Activated CD8-positive, alpha-beta memory T cell treated with anti-CD3 and anti-CD28 coated beads, Interleukin-2, amount 50 U/mL, for 4 hours (primary cell): Measurements from ENCODE around the gene DHRS4L2.
A peak's percentile ranks its signal among the peaks of the same experiment; 100 is the strongest.
"Not testable (repeated sequence)": the region's sequence is repeated elsewhere in the genome, so short reads cannot be mapped to it uniquely, and the experiment has no call there.

Experiments
- DNase-seq: peaks from one replicate; pipeline ENCODE4 v3.0.0-alpha.2; 2020

DHRS4L2 gene

DNA sequence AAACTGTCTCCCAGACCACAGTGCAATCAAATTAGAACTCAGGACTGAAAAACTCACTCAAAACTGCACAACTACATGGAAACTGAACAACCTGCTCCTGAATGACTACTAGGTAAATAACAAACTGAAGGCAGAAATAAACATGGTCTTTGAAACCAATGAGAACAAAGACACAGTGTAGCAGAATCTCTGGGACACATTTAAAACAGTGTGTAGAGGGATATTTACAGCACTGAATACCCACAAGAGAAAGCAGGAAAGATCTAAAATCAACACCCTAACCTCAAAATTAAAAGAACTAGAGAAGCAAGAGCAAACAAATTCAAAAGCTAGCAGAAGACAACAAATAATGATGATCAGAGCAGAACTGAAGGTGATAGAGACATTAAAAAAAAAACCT lies 14.7 kb upstream of the DHRS4L2 start:
- not testable (repeated sequence) for DNase-seq

DNA sequence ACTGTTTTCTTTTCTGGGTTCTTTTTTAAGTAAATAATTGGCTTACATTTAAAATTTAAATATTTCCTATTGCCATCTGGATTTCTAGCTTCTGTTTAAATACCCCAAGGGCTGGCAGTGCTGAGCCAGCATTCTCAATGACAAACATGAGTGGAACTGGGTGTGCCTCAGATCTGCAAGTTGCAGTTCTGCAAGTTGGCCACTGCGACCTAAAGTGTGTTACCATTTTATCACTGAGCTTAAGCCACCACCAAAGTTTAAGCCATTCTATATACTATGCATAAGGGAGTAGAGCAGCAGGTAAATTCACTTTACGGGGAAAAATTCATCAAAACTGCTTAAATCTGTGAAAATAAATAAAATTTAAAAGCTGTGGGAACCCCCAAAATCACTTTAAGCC lies 11.5 kb upstream of the DHRS4L2 start:
- DNase-seq: not testable (repeated sequence)

DNA sequence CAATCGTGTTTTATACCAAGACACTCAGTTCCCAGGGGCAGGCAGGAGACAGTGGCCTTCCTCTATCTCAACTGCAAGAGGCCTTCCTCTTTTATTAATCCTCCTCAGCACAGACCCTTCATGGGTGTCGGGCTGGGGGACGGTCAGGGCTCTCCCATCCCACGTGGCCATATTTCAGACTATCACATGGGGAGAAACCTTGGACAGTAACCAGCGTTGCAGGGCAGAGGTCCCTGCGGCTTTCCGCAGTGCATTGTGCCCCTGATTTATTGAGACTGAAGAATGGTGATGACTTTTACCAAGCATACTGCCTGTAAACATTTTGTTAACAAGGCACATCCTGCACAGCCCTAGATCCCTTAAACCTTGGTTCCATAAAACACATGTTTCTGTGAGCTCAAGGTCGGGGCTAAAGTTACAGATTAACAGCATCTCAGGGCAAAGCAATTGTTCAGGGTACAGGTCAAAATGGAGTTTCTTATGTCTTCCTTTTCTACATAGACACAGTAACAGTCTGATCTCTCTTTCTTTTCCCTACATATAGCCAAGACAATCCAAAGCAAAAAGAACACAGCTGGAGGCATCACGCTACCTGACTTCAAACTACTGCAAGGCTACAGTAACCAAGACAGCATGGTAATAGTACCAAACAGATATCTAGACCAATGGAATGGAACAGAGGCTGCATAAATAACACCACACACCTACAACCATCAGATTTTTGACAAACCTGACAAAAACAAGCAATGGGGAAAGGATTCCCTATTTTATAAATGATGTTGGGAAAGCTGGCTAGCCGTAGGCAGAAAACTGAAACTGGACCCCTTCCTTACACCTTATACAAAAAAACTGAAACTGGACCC lies 6.5 kb upstream of the DHRS4L2 start:
- DNase-seq: not testable (repeated sequence)

DNA sequence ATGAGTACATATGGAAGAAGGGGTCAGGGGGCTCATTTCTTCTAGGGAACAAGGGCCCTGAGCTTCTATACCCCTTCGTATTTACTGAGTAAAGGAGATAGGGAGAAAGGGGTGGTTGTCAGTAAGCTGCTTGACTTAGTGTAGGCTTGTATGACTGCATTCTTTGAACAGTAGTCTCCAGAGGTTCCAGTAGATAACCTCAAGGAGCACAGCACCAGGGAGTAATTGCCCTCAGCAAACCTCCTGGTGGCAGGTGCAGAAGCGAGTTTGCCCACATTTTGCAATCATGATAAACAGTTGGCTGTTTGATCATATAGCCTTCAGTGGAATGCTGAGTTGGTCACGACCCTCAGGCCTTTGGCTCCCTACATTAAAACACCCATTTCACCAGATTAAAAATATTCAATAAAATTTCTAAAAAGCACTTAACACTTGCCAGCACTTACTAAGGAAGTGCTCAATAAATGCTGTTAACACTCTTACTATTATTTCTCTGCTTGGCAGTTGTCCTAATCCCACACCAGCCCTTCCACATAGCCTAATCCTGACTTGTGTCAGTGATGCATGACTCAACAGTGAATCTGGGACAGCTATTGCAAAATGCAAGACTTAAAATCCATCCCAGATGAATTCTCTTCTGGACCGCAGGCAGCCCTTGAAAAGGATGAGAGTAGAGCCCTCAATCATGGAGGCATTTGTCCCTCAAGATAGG lies 3.7 kb upstream of the DHRS4L2 start:
- no peak for DNase-seq

DNA sequence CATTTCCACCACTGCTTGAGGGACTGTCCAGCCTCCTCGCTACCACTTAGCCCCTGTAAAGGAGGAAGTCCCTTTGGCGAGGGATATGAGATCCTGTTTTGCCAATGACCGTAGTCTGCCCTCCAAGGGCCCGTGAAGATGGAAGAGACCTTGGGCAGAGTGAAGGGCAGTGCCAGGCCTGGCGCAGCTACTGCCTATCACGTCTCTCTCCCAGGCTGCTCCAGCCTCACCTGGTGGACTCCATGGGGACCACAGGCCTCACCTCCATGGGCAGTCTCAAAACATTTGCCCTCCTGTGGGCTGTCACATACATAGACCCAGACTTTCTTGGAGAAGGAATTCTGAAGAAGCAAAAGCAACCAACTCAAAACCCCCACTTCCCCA lies 514 bp upstream of the DHRS4L2 start:
- DNase-seq: not testable (repeated sequence)

DNA sequence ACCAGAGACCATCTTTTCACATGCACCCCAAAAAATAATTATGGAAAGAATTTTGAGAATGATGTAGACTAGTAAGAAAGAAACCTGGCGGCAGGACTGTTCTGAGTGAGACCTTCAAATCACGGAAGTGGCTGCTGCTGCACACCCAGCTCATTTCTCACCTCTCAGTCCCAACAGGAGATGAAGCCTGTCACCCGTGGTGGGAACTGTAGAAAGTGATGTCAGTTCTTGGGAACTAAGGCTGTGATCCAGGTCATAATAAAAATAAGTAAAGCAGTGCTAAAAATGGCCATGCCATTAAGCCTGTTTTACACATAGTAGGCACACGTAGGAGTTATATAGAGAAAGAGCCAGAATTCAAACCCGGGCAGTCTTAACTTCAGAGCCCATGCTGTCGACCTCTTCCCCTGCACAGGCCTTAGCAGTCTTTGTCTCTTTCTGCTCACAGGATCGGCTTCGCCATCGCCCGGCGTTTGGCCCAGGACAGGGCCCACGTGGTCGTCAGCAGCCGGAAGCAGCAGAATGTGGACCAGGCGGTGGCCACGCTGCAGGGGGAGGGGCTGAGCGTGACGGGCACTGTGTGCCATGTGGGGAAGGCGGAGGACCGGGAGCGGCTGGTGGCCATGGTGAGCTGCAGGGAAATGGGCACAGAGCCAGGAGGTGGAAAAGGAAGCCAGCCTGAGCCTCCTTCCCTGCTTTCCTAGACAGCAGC lies 1.2 kb downstream of the DHRS4L2 start:
- not testable (repeated sequence) for DNase-seq

DNA sequence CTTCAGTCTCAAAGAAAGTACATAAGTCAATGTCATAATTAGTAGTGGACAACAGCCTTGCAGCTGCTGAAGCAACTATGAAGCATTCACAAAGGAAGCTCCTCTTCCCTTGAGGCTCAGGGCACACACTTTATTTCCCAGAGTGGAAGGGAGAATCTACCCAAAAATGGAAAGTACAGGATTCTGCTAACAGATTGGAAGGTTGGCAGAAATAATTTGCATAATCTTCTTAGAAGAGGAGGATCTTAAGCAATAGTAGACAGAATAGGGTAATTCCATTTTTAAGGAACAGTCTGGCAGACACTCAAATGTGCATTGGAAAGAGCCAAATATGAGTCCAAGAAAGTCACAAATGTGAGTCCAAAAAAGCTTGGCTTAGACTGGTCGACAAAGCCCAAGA lies 2.2 kb downstream of the DHRS4L2 start:
- not testable (repeated sequence) for DNase-seq

DNA sequence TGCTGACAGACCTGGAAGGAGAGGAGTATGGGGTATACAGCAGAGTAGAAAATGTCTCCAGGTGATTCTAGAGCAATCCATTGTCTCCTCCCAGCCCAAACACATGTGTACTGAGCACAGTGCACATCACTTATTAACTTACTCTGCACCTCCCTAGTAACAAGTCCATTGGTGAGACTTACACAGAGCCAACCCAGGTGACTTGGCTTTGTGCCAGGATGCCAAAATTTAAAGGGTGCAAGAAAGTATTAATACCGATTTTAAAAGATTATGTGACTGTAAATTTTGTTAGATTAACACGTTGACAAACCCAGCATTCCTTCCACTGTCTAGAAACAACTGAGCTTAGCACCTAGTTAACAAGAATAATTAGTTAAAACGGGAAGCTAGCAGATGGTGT lies 4.3 kb downstream of the DHRS4L2 start:
- DNase-seq: not testable (repeated sequence)

DNA sequence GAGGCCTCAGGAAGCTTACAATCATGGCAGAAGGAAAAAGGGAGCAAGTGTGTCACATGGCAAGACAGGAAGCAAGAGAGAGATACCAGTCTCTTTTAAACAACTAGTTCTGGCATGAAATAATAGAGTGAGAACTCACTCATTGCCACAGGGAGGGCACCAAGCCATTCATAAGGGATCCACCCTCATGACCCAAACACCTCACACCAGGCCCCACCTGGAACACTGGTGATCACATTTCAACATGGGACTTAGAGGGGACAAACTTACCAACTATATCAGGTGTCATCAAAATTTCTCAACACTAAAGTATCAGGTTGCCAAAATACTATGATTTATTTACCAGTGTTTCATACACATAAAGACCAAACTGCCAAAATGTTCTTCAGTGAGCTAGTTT lies 7.3 kb downstream of the DHRS4L2 start:
- DNase-seq: not testable (repeated sequence)

DNA sequence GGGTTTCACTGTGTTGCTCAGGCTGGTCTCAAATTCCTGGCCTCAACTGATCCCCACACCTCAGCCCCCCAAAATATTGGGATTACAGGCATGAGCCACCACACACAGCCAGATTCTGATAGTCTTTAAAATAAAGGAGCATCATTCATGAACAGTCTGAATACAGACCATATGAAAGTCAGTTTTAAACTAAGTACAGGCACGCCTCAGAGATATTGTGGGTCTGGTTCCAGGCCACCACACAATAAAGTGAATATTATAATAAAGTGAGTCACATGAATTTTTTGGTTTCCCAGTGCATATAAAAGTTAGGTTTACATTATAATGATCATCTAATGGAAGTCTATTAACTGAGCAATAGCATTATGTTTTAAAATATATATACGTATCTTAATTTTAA lies 8.1 kb downstream of the DHRS4L2 start:
- DNase-seq: not testable (repeated sequence)

DNA sequence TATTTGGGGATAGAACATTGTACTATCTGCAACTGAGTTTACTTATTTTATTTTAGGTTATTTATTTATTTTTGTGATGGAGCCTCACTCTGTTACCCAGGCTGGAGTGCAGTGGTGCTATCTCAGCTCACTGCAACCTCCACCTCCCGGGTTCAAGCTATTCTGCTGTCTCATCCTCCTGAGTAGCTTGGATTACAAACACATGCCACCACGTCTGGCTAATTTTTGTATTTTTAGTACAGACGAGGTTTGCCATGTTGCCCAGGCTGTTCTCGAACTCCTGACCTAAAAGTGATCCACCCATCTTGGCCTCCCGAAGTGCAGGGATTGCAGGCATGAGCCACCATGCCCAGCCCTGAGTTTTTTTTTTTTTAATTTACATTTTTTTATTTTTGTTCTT lies 10.9 kb downstream of the DHRS4L2 start:
- DNase-seq: not testable (repeated sequence)

DNA sequence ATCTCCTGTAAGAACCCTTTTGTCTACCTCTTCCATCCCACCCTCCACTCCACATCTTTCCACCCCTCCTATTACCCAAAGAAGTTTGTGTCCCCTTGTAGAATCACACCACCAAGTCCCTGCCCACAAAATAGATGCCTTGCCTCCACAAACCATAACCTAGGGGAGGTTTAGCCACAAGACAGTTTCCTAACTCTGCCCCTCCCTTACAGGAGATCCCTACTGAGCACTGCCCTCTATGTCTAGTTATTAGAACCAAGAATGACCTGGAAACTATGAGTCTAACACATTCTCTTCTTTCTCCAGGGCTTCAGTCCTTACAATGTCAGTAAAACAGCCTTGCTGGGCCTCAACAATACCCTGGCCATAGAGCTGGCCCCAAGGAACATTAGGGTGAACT lies 12.3 kb downstream of the DHRS4L2 start:
- not testable (repeated sequence) for DNase-seq

DNA sequence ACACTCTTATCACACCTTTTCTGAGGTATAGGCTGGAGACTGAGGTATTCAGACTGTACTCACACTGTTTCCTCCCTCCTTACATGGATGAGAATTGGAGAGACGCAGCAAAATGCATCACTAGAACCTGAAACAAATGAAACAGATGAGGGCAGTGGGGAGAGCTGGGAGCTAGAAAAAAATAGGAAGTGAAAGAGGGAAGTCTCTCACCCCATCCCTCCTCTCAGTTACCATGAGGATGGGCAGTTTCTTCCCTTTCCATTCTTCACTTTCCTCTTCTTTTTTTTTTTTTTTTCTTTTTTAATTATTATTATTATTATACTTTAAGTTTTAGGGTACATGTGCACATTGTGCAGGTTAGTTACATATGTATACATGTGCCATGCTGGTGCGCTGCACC lies 12.9 kb downstream of the DHRS4L2 start:
- DNase-seq: not testable (repeated sequence)

DNA sequence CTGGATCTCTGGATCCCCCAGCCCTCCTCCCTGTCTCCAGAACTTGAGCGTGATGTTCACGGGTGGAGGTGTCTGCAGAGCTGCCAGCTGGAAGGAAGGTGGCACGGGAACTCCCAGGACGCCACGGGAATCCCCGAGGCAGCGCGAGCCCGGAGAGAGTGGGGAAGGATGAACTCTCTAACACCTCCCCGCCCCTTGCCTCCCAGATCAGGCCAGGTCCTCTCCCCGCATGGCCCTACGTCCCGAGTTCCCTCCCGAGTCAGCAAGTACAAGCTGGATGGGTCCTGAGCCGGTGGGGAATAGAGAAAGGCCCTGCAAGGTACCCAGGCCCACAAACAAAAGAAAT lies 17.7 kb downstream of the DHRS4L2 start:
- DNase-seq: not testable (repeated sequence)

DNA sequence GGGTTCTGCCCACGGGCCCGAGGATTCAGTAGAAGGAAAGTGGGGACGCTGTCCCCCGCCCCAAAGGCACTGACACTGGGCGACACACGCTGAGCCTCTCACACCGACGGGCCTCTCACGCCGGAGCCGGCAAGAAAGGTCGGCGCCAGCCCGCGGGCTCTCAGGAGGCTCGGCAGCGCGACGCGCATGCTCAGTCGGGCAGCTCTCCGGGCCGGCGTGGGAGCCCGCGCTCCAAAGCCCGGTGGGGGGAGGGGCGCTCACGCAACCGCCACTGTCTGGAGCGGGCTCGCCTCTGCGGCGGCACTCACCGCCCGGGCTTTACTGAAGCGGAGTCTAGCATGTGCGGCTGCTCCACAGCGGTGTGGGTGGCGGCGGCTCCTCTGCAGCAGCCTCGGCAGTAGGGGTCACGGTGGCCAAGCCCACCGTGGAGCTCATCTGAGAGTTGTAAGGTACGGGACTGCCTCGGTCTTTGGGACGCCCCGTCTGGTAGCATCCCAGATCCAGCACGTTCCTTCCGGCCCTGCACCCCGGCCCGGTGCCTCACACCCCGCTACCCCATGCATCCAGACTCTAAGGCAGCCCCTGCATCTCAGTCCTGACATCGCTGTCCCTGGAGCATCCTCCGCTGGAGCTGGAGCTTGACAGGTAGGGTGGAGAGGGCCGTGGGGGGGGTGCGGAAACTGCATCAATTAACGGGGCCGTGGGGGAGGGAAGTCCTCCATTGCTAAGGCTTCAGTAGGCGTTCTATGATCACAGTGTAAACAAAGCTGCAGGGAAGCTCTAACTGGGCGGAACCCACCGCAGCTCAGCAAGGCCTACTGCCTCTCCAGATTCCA lies 18.3 kb downstream of the DHRS4L2 start:
- peak; percentile 65 for DNase-seq

DNA sequence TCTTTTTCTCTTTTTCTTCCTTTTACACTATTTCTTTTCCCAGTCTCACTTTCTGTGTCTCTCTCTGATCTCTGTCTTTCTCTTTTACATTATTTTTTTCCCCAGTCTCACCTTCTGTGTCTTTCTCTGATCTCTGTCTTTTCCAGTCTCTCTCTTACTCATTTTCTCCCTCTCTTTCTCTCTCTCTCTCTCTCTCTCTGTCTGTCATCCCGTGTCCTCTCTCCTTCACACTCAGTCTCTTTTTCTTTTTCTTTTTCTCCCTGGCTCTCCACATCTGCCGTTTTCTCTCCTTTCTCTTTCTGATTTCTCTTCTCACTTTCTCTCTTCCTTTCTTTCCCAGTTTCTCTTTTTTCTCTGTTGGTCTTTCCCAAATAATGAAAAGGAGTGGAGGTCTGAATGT lies 22.3 kb downstream of the DHRS4L2 start:
- no peak for DNase-seq

DNA sequence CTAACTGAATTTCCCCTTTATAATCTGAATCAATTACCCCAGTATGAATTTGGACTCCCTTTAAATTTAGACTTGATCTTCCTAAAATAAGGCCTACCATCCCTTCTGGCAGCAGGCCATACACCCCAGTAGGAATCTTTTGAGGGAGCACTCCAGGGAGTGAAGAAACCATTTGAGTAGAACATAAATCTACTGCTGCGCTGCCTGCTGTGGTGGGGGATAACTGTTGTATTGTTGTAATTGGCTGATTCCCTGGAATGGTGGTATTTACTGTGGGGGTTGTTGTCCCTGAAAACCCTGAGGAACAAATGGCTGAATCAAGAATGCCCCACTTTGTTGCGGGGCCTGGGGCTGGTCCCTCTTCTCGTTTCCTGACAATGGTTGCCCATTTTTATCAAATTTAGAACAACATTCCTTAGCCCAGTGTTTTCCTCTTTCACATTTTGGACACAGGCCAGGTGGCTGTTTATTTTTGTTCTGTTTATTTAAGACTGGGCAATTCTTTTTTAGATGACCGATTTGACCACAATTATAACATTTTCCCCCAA lies 24.1 kb downstream of the DHRS4L2 start:
- DNase-seq: not testable (repeated sequence)

DNA sequence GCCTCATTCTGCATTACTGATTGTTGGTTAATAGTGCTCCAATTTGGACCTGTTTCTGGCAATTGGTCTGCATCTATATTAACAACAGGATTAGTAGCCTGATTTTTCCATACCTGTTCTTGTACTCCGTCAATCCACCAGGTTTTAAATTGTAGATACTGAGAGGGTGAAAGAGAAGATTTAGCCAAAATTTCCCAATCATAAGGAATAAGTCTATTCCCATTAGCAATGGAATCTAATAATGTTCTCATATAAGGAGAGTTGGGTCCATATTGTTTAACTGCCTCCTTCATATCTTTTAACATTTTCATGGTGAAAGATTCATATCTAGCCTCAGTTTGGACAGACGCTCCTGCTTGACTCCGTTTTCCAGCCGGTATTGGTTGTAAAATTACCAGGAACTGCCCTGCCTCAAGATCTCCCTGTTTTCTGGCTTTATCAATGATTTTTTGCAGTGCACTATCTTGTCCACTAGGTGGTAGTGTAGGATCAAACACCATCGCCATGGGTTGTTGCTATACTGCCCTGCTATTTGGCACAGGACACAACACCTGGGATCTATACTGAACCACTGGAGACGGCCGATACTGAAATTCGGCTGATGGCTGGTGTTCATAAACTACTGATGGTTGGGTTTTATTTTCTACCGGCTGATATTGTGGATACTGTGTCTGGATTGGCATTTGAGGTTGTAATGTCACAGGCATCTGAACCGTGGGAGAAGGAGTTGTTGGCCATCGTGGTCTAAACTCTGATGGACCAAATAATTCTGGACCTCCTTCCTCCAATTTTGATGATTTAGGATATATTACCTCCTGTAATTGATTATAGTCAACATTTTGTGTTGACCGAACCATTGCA lies 25.2 kb downstream of the DHRS4L2 start:
- DNase-seq: peak; percentile 29

DNA sequence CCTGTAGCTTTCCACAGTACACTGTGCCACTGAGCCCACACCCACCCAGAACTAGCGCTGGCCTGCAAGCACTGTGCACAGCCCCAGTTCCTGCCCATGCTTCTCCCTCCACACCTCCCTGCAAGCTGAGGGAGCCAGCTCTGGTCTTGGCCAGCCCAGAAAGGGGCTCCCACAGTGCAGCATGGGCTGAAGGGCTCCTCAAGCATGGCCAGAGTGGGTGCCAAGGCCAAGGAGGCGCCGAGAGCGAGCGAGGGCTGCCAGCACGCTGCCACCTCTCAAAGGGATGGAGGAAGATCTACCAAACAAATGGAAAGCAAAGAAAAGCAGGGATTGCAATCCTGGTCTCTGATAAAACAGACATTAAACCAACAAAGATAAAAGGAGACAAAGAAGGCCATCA lies 27.0 kb downstream of the DHRS4L2 start:
- not testable (repeated sequence) for DNase-seq

DNA sequence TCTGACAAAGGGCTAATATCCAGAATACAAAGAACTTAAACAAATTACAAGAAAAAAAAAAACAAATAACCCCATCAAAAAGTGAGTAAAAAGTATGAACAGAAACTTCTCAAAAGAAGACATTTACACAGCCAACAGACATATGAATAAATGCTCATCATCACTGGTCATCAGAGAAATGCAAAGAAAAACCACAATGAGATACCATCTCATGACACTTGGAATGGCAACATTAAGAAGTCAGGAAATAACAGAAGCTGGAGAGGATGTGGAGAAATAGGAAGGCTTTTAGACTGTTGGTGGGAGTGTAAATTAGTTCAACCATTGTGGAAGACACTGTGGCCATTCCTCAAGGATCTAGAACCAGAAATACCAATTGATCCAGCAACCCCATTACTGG lies 30.2 kb downstream of the DHRS4L2 start:
- DNase-seq: not testable (repeated sequence)

DNA sequence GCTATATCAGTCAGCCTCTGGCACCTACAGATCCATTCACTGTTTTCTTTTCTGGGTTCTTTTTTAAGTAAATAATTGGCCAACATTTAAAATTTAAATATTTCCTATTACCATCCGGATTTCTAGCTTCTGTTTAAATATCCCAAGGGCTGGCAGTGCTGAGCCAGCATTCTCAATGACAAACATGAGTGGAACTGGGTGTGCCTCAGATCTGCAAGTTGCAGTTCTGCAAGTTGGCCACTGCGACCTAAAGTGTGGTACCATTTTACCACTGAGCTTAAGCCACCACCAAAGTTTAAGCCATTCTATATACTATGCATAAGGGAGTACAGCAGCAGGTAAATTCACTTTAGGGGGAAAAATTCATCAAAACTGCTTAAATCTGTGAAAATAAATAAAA lies 31.2 kb downstream of the DHRS4L2 start:
- not testable (repeated sequence) for DNase-seq
